Measurements from ENCODE around the gene CNNM4.

Gene CNNM4

DNA sequence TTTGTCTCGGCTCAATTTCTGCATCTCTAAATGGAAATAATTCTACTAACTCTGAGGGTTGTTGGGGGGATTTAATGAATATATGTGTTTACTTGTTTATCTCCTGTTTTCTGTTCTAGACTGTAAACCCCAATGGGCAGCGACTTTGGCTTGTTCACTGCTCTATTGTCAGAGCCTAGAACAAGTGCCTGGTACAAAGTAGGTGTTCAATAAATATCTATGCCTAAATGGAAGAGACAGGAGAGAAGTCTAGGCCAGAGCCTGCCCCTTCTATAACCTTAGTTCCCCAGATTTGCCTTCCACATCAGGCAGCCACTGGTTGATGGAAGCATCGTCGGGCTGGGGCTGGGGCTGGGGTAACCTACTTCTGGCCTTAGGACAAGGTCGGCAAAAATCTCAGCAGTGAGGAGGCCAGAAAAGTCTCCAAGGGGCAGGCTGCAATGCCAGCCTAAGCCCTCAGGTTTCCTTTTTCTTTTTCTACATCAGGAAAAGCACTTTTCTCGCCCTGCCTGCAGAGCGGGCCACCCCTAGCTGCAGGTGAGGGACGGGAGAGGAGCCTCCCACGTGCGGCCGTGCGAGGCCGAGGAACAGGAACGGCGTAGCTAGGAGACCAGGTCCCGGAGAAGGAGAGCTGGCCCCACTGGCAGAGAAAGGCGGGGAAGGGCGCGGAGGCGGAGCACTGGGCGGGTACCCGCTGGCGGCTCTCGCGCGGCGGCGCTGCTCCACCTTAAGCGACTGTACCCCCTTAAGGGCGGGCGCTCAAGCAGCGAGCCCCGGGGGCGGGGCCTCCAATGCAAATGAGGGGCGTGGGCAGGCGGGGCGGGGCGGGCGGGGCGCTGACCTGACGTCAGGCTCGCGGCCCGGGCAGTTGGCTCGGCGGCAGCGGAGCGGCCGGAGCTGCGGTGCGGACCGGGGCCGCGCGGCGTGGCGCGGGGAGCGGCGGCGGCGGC, at the start of gene CNNM4:
TSS of gene CNNM4 (plus strand) at position 867 of the 950 bp plus-strand sequence. CDS start 98 bp downstream, outside the sequence.
- no peak for FAIRE-seq

DNA sequence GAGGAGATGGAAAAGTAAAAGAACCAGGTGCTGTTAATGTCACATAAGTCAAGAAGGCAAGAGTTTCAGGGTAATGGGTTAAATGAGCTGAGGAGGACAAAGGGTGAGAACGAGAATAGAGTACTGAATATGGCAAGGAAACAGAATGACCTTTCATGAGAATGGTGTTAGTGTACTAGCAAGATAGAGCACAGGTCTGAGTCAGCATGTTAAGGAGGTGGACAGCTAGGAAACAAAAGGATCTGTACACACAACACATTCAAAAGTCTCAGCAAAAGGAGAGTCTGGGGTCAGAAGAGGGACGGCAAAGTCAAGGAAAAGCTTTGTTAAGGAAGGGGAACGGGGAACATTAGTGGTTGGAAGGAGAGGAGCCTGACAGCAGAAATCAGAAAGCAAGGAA, 49.7 kb upstream of the CNNM4 start:
- no peak for FAIRE-seq

- no peak for FAIRE-seq
Observed at GRCh38 chr2:96715658-96716057, 45.0 kb upstream of the CNNM4 start.

DNA sequence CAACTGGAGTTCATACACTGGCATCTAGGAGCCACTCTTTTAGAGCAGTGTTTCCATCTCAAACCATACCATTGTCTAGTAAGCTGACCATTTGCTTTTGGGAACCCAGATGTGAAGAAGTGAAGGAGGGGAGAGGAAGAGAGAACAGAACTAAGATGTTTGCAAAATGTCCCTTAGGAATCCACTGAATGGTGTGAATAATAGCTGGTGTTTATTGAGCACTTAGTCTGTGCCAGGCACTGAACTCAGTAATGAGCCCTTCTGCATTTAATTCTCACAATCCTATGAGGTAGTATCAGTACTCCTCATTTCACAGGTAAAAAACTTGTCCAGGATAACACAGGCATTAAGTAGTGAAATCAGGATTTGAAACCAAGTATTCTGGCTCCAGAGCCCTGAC, 44.3 kb upstream of the CNNM4 start:
- no peak for FAIRE-seq

GRCh38 chr2:96726131-96726530, 34.6 kb upstream of the CNNM4 start:
- no peak for FAIRE-seq

GRCh38 chr2:96727431-96727830, 33.3 kb upstream of the CNNM4 start:
- FAIRE-seq: no peak

- no peak for FAIRE-seq
Observed at GRCh38 chr2:96729748-96730147, 31.0 kb upstream of the CNNM4 start.

DNA sequence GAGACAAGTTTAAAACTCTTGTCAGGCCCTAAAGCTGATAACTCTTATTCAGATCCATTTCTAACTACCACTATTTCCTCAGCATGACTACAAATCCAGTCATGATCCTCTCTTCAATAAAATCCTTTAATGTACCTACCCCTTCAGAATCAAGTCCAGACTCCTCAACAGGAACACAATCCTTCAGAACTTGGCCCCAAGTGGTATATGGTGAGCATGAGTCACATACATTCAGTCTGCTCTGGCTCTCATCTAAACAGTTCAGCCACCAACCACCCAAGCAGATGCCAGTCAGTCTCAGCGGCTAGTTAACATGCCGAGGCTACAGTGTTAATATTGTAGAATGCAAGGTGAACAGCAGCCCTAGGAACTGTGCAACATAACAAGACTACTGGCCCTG, 30.5 kb upstream of the CNNM4 start:
- no peak for FAIRE-seq

DNA sequence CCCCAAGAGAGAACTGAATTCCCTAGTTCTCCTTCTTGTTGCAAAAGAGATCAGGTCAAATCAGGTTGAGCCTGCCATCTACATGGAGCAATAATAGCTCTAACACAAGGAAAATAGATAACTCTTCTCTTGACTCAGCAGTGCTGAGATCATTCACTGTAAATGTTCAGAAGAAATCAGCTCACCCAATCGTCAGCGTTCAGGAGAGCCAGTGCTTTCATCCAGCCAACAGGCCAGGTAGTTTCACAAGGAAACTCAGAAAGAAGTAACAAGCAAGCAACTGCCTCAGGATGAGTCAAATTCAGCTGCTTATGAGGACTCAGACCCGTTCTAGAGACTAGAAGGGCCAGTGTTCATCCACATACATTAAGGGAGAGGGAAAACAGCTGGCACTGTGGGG, 26.8 kb upstream of the CNNM4 start:
- FAIRE-seq: no peak

GRCh38 chr2:96734880-96735583, 25.7 kb upstream of the CNNM4 start:
- no peak for FAIRE-seq

GRCh38 chr2:96737251-96737650, 23.5 kb upstream of the CNNM4 start:
- no peak for FAIRE-seq

DNA sequence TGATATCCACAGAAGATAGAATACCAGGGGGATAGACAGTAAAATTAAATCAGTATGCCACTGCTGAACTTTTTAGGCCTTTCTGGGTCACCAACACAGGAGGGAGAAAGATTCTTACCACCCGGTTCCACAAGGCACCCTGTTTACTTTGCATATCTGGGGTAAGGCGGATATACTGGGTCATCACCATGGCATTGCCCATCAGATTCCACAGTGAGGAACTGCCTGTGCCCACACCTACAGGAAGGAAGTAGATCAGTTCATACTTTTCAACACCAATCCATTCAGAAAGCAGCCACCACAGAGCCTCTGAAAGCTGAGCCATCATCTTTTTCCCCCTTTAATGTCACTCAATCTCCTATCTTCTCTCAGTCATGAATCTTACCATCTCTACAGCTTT, 22.9 kb upstream of the CNNM4 start:
- no peak for FAIRE-seq

- no peak for FAIRE-seq
Observed at GRCh38 chr2:96739076-96739632, 21.5 kb upstream of the CNNM4 start.

GRCh38 chr2:96739633-96740428, 20.9 kb upstream of the CNNM4 start, which contains the start of gene LMAN2L:
Gene LMAN2L, minus strand, starts transcription at chr2:96740064. Its CDS starts 24 bp downstream, at chr2:96740040.
- peak; percentile 98 for FAIRE-seq

DNA sequence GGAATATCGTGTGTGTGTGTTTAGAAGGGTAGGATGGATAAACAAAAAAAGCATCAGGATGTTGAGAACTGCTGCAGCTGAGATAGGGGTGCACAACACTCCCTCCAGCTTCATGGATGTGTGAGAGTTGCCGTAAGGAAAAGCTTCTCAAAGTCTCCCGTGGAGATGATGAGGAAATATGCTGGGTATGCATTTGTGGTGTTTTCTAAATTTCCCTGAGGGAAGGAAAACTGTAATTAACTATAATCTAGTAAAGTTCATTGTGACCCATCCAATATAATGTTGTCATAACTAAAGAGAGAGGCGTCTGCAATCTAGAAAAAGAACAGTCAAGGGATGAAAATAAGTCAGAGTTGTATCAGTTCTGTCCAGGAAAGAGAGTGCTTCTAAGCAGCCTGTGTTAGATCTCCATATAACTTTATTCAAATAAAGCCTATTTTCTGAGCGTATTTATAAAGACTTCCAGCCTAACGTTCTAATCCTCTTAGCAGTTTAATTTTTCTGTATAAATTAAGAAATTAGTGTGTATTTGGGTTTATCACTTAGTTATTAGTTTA, 13.6 kb upstream of the CNNM4 start:
- FAIRE-seq: no peak

DNA sequence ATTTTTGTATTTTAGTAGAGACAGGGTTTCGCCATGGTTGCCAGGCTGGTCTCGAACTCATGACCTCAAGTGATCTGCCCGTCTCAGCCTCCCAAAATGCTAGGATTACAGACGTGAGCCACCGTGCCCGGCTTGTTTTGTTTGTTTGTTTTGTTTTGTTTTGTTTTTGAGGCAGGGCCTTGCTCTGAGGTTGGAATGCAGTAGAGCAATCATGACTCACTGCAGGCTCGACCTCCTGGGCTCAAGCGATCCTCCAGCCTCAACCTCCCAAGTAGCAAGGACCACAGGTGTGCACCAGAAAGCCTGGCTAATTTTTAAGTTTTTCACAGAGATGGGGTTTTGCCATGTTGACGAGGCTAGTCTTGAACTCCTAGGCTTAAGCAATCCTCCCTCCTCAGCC, 8.9 kb upstream of the CNNM4 start:
- no peak for FAIRE-seq

GRCh38 chr2:96753661-96754282, 6.9 kb upstream of the CNNM4 start:
- FAIRE-seq: no peak

- no peak for FAIRE-seq
Observed at GRCh38 chr2:96754317-96754716, 6.4 kb upstream of the CNNM4 start.

DNA sequence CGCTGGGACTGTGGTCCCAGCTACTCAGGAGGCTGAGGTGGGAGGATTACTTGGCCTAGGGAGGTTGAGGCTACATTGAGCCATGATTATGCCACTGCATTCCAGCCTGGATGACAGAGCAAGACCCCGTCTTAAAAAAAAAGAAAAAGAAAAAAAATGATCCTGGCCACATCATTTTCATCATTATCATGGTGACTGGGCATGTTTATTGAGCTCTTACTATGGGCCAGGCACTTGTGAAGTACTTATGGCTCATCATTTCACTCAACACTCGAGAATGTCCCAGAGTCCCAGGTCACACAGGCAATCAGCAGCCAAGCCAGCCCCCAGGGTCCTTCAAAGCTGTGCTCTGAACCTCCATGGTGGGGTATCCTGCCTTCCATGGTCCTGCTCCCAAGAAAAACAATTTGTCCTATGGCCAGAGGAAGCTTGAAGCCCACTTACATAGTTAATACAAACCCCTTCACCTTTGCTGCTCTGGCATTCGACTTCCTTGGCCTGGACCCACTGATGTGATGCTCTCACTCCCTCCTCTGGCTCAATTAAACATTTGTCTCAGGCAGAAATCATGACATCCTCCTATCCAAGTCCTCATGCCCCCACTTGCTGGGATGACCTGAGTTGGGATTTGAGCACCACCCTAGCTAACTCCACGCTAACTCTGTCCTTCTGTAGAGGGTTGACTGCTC, 3.8 kb upstream of the CNNM4 start:
- FAIRE-seq: no peak

GRCh38 chr2:96757477-96757860, 3.2 kb upstream of the CNNM4 start:
- FAIRE-seq: no peak

DNA sequence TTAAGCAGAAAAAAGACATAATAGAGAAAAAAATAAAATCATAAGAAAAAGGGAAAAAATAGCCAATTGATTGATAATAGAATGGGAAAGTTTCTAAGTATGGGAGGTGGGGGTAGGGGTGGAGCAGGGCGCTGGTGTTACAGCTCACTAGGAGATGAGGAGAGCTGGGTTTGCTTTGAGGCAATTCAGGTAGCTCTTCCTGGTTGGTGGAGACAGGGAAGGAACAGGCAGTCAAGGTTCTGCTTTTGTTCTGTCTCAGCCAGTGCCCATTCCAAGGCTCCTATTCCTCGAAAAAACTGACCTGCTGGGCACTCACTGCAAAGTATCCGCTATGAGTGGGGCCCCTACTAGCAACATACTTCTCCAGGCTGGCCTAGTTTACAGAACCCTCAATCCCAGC, 1.7 kb upstream of the CNNM4 start:
- no peak for FAIRE-seq
